ENCODE data around the gene FKBP6.

DNA sequence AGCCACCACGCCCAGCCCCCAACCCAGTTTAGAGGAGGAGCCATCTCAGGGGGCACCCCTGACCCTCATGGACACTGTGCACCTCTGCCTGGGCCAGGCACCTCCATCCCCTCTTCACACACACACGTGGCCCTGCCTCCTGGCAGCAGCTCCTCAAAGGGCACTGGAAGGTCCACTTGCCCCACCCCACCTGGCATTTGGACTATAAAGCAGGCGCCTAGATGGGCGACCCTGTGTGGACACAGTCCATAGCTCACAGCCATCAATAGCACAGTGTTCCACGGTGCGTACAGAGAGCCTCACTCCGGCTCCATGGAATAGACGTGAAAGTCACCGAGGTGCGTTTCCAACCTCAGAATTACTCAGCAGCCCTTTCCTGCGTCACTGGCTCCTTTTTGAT, 41.0 kb downstream of the FKBP6 start:
- TF ChIP-seq, protein P1, sequence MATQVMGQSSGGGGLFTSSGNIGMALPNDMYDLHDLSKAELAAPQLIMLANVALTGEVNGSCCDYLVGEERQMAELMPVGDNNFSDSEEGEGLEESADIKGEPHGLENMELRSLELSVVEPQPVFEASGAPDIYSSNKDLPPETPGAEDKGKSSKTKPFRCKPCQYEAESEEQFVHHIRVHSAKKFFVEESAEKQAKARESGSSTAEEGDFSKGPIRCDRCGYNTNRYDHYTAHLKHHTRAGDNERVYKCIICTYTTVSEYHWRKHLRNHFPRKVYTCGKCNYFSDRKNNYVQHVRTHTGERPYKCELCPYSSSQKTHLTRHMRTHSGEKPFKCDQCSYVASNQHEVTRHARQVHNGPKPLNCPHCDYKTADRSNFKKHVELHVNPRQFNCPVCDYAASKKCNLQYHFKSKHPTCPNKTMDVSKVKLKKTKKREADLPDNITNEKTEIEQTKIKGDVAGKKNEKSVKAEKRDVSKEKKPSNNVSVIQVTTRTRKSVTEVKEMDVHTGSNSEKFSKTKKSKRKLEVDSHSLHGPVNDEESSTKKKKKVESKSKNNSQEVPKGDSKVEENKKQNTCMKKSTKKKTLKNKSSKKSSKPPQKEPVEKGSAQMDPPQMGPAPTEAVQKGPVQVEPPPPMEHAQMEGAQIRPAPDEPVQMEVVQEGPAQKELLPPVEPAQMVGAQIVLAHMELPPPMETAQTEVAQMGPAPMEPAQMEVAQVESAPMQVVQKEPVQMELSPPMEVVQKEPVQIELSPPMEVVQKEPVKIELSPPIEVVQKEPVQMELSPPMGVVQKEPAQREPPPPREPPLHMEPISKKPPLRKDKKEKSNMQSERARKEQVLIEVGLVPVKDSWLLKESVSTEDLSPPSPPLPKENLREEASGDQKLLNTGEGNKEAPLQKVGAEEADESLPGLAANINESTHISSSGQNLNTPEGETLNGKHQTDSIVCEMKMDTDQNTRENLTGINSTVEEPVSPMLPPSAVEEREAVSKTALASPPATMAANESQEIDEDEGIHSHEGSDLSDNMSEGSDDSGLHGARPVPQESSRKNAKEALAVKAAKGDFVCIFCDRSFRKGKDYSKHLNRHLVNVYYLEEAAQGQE (IDR thresholded peaks at IDR 0.05; ENCODE audit: insufficient read depth in 1 of 2, low read depth in 2 of 2, low read length in 2 of 2) = no peak
- TF ChIP-seq TAF1 (IDR thresholded peaks at IDR 0.05; ENCODE audit: borderline replicate concordance, insufficient read depth, low read length) = no peak
